ENCODE results near the gene DLG2.
"Not testable (repeated sequence)": the region's sequence is repeated elsewhere in the genome, so short reads cannot be mapped to it uniquely, and the experiment has no call there.

The DLG2 gene

DNA sequence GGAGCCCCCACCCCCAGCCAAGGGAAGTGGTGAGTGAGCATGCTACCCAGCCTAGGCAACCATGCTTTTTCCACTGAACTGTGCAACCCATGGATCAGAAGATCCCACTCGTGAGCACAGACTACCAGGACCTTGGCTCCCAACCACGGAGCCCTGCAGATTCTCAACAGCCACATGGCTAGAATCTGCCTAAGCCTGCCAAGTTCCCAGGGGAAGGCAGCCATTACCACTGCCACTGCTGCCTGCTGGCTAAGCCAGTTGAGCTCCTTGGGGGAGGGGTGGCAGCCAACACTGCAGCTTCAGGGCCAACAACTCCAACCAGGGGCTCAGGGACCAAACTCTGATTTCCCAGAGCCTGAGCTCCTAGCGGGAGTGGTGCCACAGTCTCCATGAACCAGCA lies 195.8 kb downstream of the DLG2 start:
- DNase-seq: no peak

DNA sequence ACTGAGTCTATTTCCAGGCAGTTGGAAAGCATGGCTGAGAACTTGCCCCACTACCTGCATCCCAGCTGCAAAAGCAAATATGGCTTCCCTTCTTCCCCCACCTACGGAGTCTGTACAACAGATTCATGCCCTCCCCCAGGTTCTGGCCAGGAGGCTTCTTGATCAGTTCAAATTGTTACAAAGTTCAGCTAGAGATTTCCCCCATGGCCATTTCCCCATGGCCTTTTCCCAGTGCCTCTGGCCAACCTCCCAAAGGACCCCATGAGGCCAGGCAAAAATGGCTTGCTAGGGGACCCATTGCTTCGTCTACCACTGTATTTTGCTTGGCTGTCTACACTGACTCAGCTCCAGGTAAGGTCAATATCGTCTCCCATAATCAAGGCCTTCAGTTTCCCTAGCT lies 203.3 kb downstream of the DLG2 start:
- no peak for DNase-seq

GRCh38 chr11:85423316-85423715 lies 203.8 kb downstream of the DLG2 start:
- DNase-seq: no peak

- DNase-seq: no peak
These were observed 213.0 kb downstream of the DLG2 start for GRCh38 chr11:85414175-85414574.

- DNase-seq: no peak
These were observed 219.5 kb downstream of the DLG2 start for GRCh38 chr11:85407648-85408047.

DNA sequence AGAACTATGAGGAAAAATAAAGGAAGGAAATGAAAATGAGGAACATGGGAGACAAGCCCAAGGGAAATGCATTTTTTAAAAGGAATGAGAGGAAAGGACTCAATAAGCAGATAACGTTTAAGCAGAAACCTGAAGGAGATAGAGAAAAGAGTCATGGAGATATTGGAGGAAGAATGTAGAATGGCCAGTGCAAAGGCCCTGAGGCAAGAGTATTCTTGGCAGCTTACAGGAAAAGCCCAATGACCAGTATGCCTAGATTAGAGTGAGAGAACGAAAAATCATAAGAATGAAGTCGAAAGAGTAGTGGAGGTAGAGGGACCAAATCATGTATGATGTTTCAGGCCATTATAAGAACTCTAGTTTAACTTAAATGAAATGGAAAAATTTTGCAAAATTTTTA lies 220.3 kb downstream of the DLG2 start:
- DNase-seq: no peak

GRCh38 chr11:85406316-85406715 lies 220.8 kb downstream of the DLG2 start:
- DNase-seq: no peak

- not testable (repeated sequence) for DNase-seq
These were observed 231.6 kb downstream of the DLG2 start for GRCh38 chr11:85395515-85396055.

- DNase-seq: no peak
These were observed 232.9 kb downstream of the DLG2 start for GRCh38 chr11:85394283-85394682.

DNA sequence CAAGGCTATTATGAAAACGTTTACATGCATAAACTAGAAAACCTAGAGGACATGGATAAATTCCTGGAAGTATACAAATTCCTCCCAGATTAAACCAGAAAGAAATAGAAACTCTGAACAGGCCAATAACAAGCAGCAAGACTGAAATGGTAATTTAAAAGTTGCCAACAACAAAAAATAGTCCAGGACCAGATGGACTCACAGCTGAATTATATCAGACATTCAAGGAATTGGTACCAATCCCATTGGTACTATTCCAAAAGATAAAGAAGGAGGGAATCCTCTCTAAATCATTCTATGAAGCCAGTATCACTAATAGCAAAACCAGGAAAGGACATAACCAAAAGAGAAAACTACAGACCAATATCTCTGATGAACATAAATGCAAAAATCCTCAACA lies 236.0 kb downstream of the DLG2 start:
- DNase-seq: no peak

DNA sequence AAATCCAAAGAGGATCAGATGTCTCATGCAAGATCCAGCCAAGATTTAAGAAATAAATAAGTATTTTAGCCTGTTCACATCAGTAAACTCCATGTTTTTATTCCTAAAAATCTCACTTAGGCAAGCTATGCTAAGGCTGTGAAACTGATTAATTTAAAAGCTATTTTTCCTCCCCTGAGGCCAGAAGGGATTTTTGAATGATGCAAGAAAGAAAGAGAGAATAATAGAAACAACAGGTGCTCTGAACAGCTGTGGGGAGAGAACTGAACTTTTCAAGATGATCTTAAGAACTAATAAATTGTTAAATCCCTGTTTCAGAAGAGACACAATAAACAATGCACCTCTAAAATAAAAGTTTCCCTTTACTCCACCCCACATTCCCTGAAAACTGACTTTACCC lies 241.6 kb downstream of the DLG2 start:
- no peak for DNase-seq

GRCh38 chr11:85385111-85385510 lies 242.0 kb downstream of the DLG2 start:
- DNase-seq: no peak

DNA sequence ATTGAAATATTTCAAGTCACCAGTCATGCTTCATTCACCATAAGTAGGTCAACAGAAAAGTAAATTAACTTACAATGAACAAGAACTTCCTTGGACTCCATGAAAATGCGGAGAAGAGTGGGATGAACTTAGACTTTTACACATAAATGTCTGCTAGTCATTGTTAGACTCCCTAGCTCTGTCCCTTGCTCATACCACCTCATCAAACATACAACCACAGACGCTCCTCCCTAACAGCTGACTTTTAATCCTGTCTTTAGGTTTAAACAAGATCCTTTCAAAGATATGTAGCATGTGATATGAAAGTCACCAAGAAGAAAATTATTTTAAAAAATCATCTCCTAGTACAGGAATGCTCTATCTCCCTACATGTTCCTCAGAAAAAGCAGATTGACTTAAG lies 248.1 kb downstream of the DLG2 start:
- DNase-seq: no peak

GRCh38 chr11:85377901-85378300 lies 249.2 kb downstream of the DLG2 start:
- DNase-seq: no peak

GRCh38 chr11:85359859-85360258 lies 267.3 kb downstream of the DLG2 start:
- DNase-seq: no peak

DNA sequence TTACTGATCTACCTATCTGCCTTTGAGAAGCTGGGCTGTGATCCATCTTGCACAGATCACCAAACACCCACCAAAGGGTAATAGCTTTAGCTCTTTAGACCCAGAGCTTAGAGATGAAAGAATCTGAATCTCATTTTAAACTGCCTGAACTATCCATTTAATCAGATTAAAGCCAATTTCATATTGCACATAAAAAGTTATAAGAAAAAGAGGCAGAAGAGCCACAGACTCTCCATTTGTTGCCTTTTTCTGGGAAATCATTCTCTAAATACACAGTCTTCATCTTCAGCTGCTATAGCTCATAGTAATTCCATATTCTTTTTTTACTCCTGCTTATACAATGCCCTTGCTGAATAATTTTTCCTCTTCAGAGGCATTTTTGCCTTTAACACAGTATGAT lies 271.2 kb downstream of the DLG2 start:
- no peak for DNase-seq

- DNase-seq: not testable (repeated sequence)
These were observed 277.6 kb downstream of the DLG2 start for GRCh38 chr11:85349539-85349938.

- DNase-seq: no peak
These were observed 278.2 kb downstream of the DLG2 start for GRCh38 chr11:85348945-85349344.

DNA sequence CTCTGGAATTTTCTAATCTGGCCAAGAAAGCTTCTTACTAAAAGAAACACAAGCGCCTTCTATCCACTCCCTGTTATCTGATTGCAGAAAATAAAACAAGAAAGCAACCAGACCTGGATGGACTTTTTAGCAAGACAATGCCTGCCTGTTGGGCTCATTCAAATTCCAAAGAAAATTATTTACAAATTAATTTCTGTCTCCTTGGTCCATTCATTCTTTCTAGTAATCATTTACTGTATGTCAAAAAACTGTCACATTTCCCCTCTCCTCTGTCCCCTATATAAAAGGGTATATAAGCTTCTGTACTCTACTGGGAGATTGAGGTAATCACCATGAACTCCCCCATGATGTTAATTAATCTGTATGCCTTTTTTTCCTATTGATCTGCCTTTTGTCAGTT lies 279.9 kb downstream of the DLG2 start:
- no peak for DNase-seq

DNA sequence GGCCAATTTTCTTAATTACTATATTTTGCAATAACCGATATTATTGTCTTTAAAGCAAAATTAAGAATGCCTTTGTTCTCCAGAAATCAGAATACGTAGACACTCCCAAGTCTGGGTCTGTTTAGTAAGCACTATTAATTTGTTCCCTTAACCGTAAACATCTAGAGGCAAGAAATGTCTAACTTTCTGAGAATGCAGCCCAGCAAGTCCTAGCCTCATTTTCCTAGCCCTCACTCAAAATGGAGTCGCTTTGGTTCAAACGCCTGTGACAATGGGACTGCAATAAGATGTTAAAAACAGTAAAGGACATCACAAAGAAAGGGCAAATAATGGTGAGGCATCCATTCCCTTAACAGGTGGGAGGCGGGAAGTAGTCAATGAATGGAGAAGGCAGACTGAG lies 280.7 kb downstream of the DLG2 start:
- DNase-seq: no peak

DNA sequence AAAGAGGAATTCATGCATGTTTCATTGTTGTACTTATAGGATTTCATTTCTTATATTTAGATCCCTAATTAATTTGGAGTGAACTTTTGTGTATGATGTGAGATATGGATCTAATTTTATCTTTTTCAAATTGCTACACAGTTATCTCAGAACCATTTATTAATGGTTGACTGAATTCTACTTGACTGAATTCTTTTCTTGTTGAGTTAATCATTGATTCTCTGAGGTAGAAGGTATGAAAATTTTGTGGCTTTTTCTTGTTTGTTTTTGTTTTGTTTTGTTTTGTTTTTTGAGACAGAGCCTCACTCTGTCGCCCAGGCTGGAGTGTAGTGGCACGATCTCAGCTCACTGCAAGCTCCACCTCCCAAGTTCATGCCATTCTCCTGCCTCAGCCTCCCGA lies 286.3 kb downstream of the DLG2 start:
- not testable (repeated sequence) for DNase-seq

- DNase-seq: no peak
These were observed 308.6 kb downstream of the DLG2 start for GRCh38 chr11:85318573-85318972.

DNA sequence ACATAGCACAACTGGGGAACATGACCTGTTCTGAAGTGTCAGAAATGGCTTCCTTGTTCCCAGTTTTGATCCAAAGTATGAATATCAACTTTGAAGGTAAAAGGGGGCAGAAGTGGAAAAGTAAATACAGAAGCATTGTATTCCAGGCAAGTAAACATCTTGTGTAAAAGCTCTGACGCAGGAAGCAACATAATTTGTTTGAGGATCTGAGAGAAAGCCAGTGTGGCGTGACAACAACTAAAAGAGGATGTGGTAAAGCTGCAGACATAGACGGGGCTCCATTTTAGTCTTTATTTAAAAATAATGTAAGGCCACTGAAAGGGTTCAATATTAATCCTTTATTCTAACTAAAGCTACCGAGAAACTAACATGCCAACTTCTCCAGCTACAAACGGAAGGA lies 310.2 kb downstream of the DLG2 start:
- DNase-seq: no peak

GRCh38 chr11:85313741-85314140 lies 313.4 kb downstream of the DLG2 start:
- DNase-seq: no peak

DNA sequence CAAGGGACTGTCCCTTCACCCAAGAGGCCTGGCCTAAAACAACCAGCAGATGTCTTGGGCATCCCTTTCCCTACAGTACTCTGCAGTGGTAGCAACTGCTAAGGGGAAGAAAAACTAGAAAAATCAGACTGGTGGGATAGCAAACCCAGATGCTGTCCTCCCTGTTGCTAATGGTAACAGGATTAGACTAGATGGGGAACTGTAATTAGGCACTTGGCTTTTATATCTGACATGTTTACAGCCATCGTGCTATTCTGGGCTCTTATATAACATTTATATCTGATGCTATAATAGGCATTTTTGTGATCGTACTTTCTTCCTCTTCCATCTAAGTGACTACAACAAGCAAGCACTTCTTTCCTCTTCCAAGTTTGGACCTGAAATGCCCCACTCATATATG lies 316.7 kb downstream of the DLG2 start:
- DNase-seq: no peak

GRCh38 chr11:85307366-85307765 lies 319.8 kb downstream of the DLG2 start:
- DNase-seq: no peak
